Left ventricle myocardium inferior (tissue), 1 donor: ENCODE results near the gene FARSA. TPM values are rescaled to one million over a fixed set of nuclear protein-coding genes. Genes with fewer than 3 reads are reported as not detected.
"Not testable (repeated sequence)": the region's sequence is repeated elsewhere in the genome, so short reads cannot be mapped to it uniquely, and the experiment has no call there.

Experiments used
- DNase-seq: peaks from one replicate; pipeline ENCODE4 v3.0.0-alpha.2; 2020
- H3K27ac ChIP-seq: fragments of 200-600 bp; replicated peaks from 2 replicates; pipeline ENCODE4 v1.8.0; 2021
- H3K27me3 ChIP-seq: fragments of 200-600 bp; 2 replicates; pipeline ENCODE4 v1.8.0; 2021; ENCODE audit warnings: low read depth
- H3K36me3 ChIP-seq: fragments of 200-600 bp; 2 replicates; pipeline ENCODE4 v1.8.0; 2021
- H3K4me1 ChIP-seq: fragments of 200-600 bp; 2 replicates; pipeline ENCODE4 v1.8.0; 2021
- H3K4me3 ChIP-seq: fragments of 200-600 bp; 2 replicates; pipeline ENCODE4 v1.8.0; 2021; ENCODE audit warnings: mild to moderate bottlenecking, moderate library complexity
- H3K9me3 ChIP-seq: fragments of 200-600 bp; replicated peaks from 2 replicates; pipeline ENCODE4 v1.8.0; 2021
- intact Hi-C: fragments of 100-400 bp; cut with micrococcal nuclease; formaldehyde crosslinking; loops from one replicate; pipeline ENCODE4 v1.11.0; 2022
- total RNA-seq: library from RNA; stranded (reverse); fragmentation: NEBNext Ultra II Directional; extraction: Animal tissue kit (Norgen Biotek cat#: 25700); gene quantifications from one replicate; pipeline ENCODE4 v1.2.1, GENCODE V29; 2021
- TF ChIP-seq, protein P1 (sequence below): fragments of 200-600 bp; IDR thresholded peaks from 2 replicates; pipeline ENCODE4 v1.8.0; 2021; ENCODE audit warnings: antibody characterized with exemption, mild to moderate bottlenecking, borderline replicate concordance
- donor health status: DM: no; HTN: yes; CAD: no; lungs with severe emphysema.

Gene FARSA
- total RNA-seq, 1 donor from 2014 or later = 37.8 TPM

DNA sequence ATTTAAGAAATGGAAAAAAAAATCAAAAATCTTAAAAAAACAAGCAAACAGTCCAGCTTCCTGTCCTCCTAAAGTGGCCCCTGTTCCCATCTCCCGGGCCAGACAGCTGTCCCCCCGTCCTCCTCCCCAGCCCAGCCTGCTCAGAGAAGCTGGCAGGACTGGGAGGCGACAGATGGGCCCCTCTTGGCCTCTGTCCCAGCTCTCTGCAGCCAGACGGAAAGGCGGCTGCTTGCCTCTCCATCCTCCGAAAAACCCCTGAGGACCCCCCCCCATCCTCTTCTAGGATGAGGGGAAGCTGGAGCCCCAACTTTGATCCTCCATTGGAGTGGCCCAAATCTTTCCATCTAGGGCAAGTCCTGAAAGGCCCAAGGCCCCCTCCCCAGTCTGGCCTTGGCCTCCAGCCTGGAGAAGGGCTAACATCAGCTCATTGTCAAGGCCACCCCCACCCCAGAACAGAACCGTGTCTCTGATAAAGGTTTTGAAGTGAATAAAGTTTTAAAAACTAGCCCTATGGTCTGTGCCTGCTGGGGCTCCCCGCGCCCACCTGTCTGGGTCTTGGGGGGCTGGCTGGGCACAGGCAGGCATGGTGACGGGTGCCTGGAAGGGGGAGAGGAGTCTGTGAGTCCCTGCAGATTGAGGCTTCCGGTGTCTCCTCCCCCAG is 19.8 kb upstream of the FARSA start:
- no peaks in the 10 kb centered on the region for H3K27me3 ChIP-seq
- peak overlapping the region; percentile 96 for H3K27ac ChIP-seq
- peaks cover 73% of the 10 kb centered on the region for H3K4me1 ChIP-seq
- intact Hi-C loops = no loop called here
- no peaks in the 10 kb centered on the region for H3K9me3 ChIP-seq
- no peak overlapping the region for H3K4me3 ChIP-seq
- DNase-seq = no peak
- peaks cover 62% of the 10 kb centered on the region for H3K36me3 ChIP-seq
- TF ChIP-seq, protein P1, sequence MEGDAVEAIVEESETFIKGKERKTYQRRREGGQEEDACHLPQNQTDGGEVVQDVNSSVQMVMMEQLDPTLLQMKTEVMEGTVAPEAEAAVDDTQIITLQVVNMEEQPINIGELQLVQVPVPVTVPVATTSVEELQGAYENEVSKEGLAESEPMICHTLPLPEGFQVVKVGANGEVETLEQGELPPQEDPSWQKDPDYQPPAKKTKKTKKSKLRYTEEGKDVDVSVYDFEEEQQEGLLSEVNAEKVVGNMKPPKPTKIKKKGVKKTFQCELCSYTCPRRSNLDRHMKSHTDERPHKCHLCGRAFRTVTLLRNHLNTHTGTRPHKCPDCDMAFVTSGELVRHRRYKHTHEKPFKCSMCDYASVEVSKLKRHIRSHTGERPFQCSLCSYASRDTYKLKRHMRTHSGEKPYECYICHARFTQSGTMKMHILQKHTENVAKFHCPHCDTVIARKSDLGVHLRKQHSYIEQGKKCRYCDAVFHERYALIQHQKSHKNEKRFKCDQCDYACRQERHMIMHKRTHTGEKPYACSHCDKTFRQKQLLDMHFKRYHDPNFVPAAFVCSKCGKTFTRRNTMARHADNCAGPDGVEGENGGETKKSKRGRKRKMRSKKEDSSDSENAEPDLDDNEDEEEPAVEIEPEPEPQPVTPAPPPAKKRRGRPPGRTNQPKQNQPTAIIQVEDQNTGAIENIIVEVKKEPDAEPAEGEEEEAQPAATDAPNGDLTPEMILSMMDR = no peak

DNA sequence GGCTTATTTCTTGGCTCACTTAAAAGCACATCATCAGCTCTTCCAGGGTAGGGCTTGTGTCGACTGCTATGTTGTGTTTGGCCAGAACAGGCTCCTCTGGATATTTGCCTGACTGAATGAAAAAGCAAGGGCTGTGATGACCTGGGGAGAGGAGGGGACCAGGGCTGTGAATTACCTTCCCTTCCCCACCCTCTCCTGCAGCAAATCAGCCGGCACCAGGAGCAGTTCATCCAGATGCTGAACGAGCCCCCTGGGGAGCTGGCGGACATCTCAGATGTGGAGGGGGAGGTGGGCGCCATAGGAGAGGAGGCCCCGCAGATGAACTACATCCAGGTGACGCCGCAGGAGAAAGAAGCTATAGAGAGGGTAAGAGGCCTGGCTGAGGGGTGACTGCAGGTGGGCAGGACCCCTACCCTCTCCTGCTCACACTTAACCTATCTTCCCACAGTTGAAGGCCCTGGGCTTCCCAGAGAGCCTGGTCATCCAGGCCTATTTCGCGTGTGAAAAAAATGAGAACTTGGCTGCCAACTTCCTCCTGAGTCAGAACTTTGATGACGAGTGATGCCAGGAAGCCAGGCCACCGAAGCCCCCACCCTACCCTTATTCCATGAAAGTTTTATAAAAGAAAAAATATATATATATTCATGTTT is 19.1 kb upstream of the FARSA start:
- intact Hi-C loops = no loop called here
- DNase-seq = no peak
- H3K36me3 ChIP-seq = peaks cover 69% of the 10 kb centered on the region
- no peaks in the 10 kb centered on the region for H3K27me3 ChIP-seq
- H3K9me3 ChIP-seq = no peaks in the 10 kb centered on the region
- peak overlapping the region; percentile 96 for H3K27ac ChIP-seq
- TF ChIP-seq, protein P1 = no peak
- peaks cover 74% of the 10 kb centered on the region for H3K4me1 ChIP-seq
- no peak overlapping the region for H3K4me3 ChIP-seq

DNA sequence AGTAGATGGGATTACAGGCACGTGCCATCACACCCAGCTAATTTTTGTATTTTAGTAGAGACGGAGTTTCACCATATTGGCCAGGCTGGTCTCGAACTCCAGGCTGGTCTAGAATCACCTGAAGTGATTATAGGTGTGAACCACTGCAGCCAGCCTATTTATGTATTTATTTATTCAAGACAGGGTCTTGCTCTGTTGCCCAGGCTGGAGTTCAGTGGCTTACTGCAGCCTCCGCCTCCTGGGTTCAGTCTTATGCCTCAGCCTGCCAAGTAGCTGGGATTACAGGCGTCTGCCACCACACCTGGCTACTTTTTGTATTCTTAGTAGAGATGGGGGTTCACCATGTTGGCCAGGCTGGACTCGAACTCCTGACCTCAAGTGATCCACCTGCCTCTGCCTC is 18.5 kb upstream of the FARSA start:
- peak overlapping the region; percentile 96 for H3K27ac ChIP-seq
- H3K4me3 ChIP-seq, DNase-seq, H3K27me3 ChIP-seq, H3K9me3 ChIP-seq, intact Hi-C loops: not testable (repeated sequence)
- H3K36me3 ChIP-seq = peaks cover 72% of the 10 kb centered on the region
- peaks cover 76% of the 10 kb centered on the region for H3K4me1 ChIP-seq

DNA sequence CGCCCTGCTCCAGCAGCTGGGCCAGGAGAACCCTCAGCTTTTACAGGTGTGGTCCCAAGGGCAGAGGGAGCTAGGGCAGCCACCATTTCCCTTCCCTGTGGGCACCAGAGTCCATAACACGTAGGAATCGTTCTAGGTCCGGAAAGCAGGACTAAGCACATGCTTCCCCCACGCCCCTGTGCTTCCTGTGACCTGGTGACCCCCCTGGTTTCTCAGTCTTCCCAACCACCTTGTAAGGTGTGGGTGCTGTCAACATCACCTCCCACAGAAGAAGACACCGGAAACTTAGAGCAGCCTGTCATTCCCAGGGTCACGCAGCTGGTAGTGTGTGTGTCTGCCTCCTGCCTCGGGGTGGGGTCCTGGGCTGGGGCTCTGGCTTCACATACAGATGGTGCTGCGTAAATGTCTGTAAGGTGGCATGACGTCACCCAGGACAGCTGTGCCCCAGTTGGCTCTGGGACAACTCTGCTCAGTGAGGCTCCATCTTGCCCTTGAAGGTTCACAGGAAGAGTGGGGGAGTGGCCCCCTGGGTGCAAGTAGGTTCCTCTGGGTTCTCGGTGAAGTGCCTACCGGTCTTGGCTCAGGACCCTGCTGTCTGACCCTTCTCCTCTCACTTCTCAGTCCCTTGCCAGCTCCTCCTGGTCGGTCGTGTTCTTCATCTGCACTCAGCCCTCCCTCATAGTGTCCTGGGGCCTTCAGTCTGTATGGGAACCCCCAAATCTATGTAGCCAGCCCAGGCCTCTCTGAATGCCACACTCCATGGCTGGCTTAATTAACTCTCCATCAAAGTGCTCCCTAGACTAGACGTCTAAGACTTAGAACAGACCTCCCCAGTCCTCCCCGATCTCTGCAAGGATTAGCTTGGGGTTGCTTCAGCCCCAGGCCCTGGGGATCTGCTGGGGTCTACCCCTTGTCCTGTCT is 16.1 kb upstream of the FARSA start:
- Histone ChIP-seq H3K4me3 (no peak overlapping the region), H3K9me3 (no peaks in the 10 kb centered on the region), H3K36me3 (peaks cover 76% of the 10 kb centered on the region), H3K27me3 (no peaks in the 10 kb centered on the region), H3K27ac (no peak overlapping the region), H3K4me1 (peaks cover 75% of the 10 kb centered on the region)
- intact Hi-C loops = no loop called here
- no peak for DNase-seq
- TF ChIP-seq, protein P1 = no peak

DNA sequence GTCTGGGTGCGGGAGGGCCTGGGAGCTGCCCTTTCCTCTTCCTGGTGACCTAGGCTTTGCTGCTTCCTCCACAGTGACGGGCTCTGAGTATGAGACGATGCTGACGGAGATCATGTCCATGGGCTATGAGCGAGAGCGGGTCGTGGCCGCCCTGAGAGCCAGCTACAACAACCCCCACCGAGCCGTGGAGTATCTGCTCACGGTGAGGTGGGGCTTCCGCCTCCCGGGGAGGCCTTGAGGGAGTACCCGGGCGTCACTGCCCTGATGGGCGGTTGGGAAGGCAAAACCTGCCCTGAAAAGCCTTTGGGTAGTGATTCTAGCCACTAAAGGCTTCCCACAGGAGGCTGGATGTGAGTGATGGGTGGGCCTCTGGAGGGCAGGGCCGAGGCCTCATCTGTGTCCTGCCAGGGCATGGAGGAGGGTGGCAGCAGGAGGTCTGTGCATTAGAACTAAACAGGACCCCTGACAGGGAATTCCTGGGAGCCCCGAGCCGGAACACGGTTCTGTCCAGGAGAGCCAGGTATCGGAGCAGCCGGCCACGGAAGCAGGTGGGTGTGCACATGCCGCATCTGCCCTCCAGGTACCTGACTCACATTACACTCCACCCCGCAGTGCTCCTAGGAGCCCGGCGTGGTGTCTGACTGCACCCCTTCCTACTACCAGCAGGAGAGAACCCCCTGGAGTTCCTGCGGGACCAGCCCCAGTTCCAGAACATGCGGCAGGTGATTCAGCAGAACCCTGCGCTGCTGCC is 15.3 kb upstream of the FARSA start:
- H3K4me1 ChIP-seq = peaks cover 73% of the 10 kb centered on the region
- TF ChIP-seq, protein P1 = no peak
- intact Hi-C loops = no loop called here
- no peak overlapping the region for H3K27ac ChIP-seq
- peaks cover 78% of the 10 kb centered on the region for H3K36me3 ChIP-seq
- H3K9me3 ChIP-seq = no peaks in the 10 kb centered on the region
- H3K4me3 ChIP-seq = no peak overlapping the region
- no peaks in the 10 kb centered on the region for H3K27me3 ChIP-seq
- no peak for DNase-seq
